PC-9 (cell line): Measurements from ENCODE around the gene ADCY4. TPM values are rescaled to one million over a fixed set of nuclear protein-coding genes. Genes with fewer than 3 reads are reported as not detected.

Experiments
- BruUV-seq: library from RNA; stranded (reverse); fragments of 400-500 nt; replicated peaks from 2 replicates; lab custom pipeline; 2021; lab: Mats Ljungman, UMichigan
- CTCF ChIA-PET: fragments of 300-600 bp; sonication (Branson Sonifier 250); formaldehyde crosslinking; loops from one replicate; lab custom pipeline; 2022; ENCODE audit warnings: antibody characterized with exemption; lab: Charles Lee
- POLR2A ChIA-PET: fragments of 300-600 bp; sonication (Branson Sonifier 250); formaldehyde crosslinking; loops from one replicate; lab custom pipeline; 2022; ENCODE audit warnings: antibody characterized with exemption; ENCODE audit not compliant: unreplicated experiment; lab: Charles Lee
- DNase-seq, 2 experiments: peaks; one replicate each; pipeline versions ENCODE4 v3.0.0 to v3.0.0-alpha.2; 2015 to 2022; ENCODE audit warnings: mixed read lengths in 1 of 2
- H2AFZ ChIP-seq: fragments of 200-600 bp; sonication (generic); 2 replicates; pipeline ENCODE4 v1.8.1; 2017; ENCODE audit warnings: antibody characterized with exemption
- H3F3A ChIP-seq: fragments of 200-600 bp; sonication (generic); 2 replicates; pipeline ENCODE4 v1.8.1; 2017; ENCODE audit warnings: antibody characterized with exemption, mild to moderate bottlenecking, low read depth; ENCODE audit not compliant: insufficient read depth
- H3K27ac ChIP-seq: fragments of 200-600 bp; sonication (generic); 2 replicates; pipeline ENCODE4 v1.6.1; 2016; ENCODE audit warnings: mixed run types
- H3K27me3 ChIP-seq: fragments of 200-600 bp; sonication (generic); 2 replicates; pipeline ENCODE4 v1.6.1; 2016; ENCODE audit warnings: low read depth, mixed run types; ENCODE audit not compliant: insufficient read depth
- H3K36me3 ChIP-seq: fragments of 200-600 bp; sonication (generic); 2 replicates; pipeline ENCODE4 v1.6.1; 2016; ENCODE audit warnings: low read depth, mixed run types
- H3K4me1 ChIP-seq: fragments of 200-600 bp; sonication (generic); replicated peaks from 2 replicates; pipeline ENCODE4 v1.6.1; 2016; ENCODE audit warnings: mixed run types; ENCODE audit not compliant: insufficient read depth
- H3K4me2 ChIP-seq: fragments of 200-600 bp; sonication (generic); 2 replicates; pipeline ENCODE4 v1.6.1; 2017; ENCODE audit warnings: mixed run types
- H3K4me3 ChIP-seq: fragments of 200-600 bp; sonication (generic); 2 replicates; pipeline ENCODE4 v1.6.1; 2016; ENCODE audit warnings: mixed run types
- H3K79me2 ChIP-seq: fragments of 200-600 bp; sonication (generic); 2 replicates; pipeline ENCODE4 v1.6.1; 2017; ENCODE audit warnings: low read depth, mixed run types
- H3K9me2 ChIP-seq: fragments of 200-600 bp; sonication (generic); 2 replicates; pipeline ENCODE4 v1.8.1; 2017; ENCODE audit warnings: mild to moderate bottlenecking; ENCODE audit not compliant: insufficient read depth
- H3K9me3 ChIP-seq: fragments of 200-600 bp; sonication (generic); 2 replicates; pipeline ENCODE4 v1.8.1; 2016; ENCODE audit warnings: low read depth; ENCODE audit not compliant: insufficient read depth
- H4K20me1 ChIP-seq: fragments of 200-600 bp; sonication (generic); 2 replicates; pipeline ENCODE4 v1.8.1; 2017; ENCODE audit not compliant: insufficient read depth
- CTCF ChIP-seq: fragments of 200-600 bp; sonication (generic); conservative IDR thresholded peaks from 2 replicates; pipeline ENCODE4 v1.6.1; 2017; ENCODE audit warnings: mixed run types, antibody characterized with exemption, mild to moderate bottlenecking, moderate library complexity
- EZH2 ChIP-seq: fragments of 200-600 bp; sonication (generic); IDR thresholded peaks from 2 replicates; pipeline ENCODE4 v1.8.0; 2017; ENCODE audit warnings: antibody characterized with exemption, low read depth
- intact Hi-C: fragments of 100-400 bp; cut with micrococcal nuclease; formaldehyde crosslinking; loops from one replicate; pipeline ENCODE4 v1.10.0; 2022; ENCODE audit not compliant: unreplicated experiment
- total RNA-seq: library from RNA; stranded (reverse); gene quantifications from 2 replicates; pipeline ENCODE4 v1.2.3, GENCODE V29; 2021

Gene ADCY4
- total RNA-seq, 1 experiment from 2014 or later: 1.8 TPM

GRCh38 chr14:24285351-24285750 lies 49.5 kb downstream of the ADCY4 start:
- H3F3A ChIP-seq: no peaks in the 10 kb centered on the region
- no peaks in the 10 kb centered on the region for H3K4me1 ChIP-seq
- no peaks in the 10 kb centered on the region for H3K9me3 ChIP-seq
- DNase-seq: no peak
- no peak overlapping the region for H3K4me3 ChIP-seq
- H2AFZ ChIP-seq: no peak overlapping the region
- no peaks in the 10 kb centered on the region for H3K27me3 ChIP-seq
- no peaks in the 10 kb centered on the region for H3K9me2 ChIP-seq
- TF ChIP-seq CTCF: no peak
- TF ChIP-seq EZH2: no peak
- intact Hi-C loops: no loop called here
- no peak overlapping the region for H3K27ac ChIP-seq
- ChIA-PET POLR2A (interaction anchor here (0.7 kb wide), 1 partner anchor 20 kb away, joined by 7 read pairs; no protein-coding TSS in a partner anchor), CTCF (interaction anchor here (0.6 kb wide), 1 partner anchor 145 kb away, joined by 6 read pairs; no protein-coding TSS in a partner anchor)
- no peaks in the 10 kb centered on the region for H3K79me2 ChIP-seq
- no TSS peak for BruUV-seq
- H4K20me1 ChIP-seq: no peaks in the 10 kb centered on the region
- no peaks in the 10 kb centered on the region for H3K36me3 ChIP-seq
- no peak overlapping the region for H3K4me2 ChIP-seq

GRCh38 chr14:24284501-24285035 lies 50.3 kb downstream of the ADCY4 start:
- no peak overlapping the region for H3K27ac ChIP-seq
- CTCF ChIA-PET: no interaction called here
- POLR2A ChIA-PET: no interaction called here

GRCh38 chr14:24283796-24284460 lies 50.9 kb downstream of the ADCY4 start:
- Histone ChIP-seq H3K9me3 (no peaks in the 10 kb centered on the region), H3K27ac (no peak overlapping the region), H4K20me1 (no peaks in the 10 kb centered on the region), H3K4me2 (no peak overlapping the region), H3K4me1 (peaks cover 5% of the 10 kb centered on the region), H3K36me3 (no peaks in the 10 kb centered on the region), H3K4me3 (no peak overlapping the region), H3K79me2 (no peaks in the 10 kb centered on the region), H3K9me2 (no peaks in the 10 kb centered on the region), H3K27me3 (no peaks in the 10 kb centered on the region), H3F3A (peaks cover 3% of the 10 kb centered on the region; the same call in 1 of the 2 replicates), H2AFZ (no peak overlapping the region)
- BruUV-seq: no TSS peak
- ChIA-PET CTCF (no interaction called here), POLR2A (no interaction called here)
- no peak for DNase-seq
- no peak for TF ChIP-seq CTCF
- no peak for TF ChIP-seq EZH2
- intact Hi-C loops: no loop called here

More at GRCh38 chr14:24284501-24285035, 50.3 kb downstream of the ADCY4 start:
- no peak overlapping the region for H3K4me2 ChIP-seq
- no peak overlapping the region for H3K4me3 ChIP-seq
- no peaks in the 10 kb centered on the region for H3K36me3 ChIP-seq
- H3K4me1 ChIP-seq: no peaks in the 10 kb centered on the region
- H4K20me1 ChIP-seq: no peaks in the 10 kb centered on the region
- no peak for DNase-seq
- H3F3A ChIP-seq: no peaks in the 10 kb centered on the region
- TF ChIP-seq EZH2 (no peak), CTCF (no peak)
- H3K79me2 ChIP-seq: no peaks in the 10 kb centered on the region
- no peaks in the 10 kb centered on the region for H3K27me3 ChIP-seq
- no peak overlapping the region for H2AFZ ChIP-seq
- no TSS peak for BruUV-seq
- no peaks in the 10 kb centered on the region for H3K9me3 ChIP-seq
- no peaks in the 10 kb centered on the region for H3K9me2 ChIP-seq
- intact Hi-C loops: no loop called here
